ENCODE results near the gene ARHGEF17.

ARHGEF17 gene

DNA sequence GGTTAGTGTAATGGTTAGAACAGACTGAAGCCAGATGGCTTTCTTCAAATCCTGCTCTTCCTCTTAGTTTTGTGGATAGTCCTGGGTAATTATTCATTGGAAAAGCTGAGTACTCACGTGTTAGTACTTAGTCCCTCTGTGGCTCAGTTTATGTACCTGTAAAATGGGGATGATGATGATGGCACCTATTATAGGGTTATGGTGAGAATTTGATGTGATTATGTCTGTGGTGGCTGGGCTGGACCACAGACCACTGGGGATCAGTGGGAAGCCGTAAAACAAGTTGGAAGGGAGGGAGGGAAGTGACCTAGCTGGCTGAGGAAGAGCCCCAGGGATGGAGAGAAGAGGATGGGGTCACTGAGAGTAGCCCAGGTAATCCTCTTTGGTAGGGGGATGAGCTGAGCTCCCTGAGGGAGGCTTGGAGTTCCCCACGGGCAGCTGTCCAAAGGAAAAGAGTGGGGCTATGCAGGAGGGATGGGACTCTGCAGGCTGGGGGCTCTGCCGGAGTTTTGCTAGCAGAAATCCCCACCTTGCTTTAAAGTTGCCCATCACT lies 19.8 kb downstream of the ARHGEF17 start:
- no peak for DNase-seq (ENCODE audit: low read depth, low spot score)

GRCh38 chr11:73330569-73331093 lies 22.6 kb downstream of the ARHGEF17 start:
- DNase-seq (ENCODE audit: low read depth, low spot score) = no peak

GRCh38 chr11:73331138-73331916 lies 23.3 kb downstream of the ARHGEF17 start:
- DNase-seq (ENCODE audit: low read depth, low spot score) = no peak

DNA sequence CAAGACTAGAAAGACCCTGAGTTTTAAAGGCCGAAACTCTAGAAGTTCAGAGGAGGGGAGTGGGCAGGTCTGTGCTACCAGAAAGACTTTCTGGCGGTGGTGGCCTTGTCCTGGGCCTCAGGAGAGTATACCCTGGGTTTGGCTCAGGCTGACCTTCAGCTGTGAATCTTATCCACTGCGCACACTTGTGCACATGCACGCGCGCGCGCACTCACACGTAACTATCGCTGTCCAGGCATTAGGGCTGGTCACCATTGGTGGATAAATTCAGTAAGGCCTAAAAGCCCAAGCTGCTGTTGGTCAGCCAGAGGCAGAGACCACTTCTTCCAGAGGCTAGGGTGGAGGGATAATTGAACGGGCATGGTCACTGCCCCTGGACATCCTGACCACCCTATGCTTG lies 25.1 kb downstream of the ARHGEF17 start:
- no peak for DNase-seq (ENCODE audit: low read depth, low spot score)

- DNase-seq (ENCODE audit: low read depth, low spot score) = no peak
Observed at GRCh38 chr11:73333640-73334383, 25.7 kb downstream of the ARHGEF17 start.

- no peak for DNase-seq (ENCODE audit: low read depth, low spot score)
Observed at GRCh38 chr11:73334384-73335203, 26.5 kb downstream of the ARHGEF17 start.

DNA sequence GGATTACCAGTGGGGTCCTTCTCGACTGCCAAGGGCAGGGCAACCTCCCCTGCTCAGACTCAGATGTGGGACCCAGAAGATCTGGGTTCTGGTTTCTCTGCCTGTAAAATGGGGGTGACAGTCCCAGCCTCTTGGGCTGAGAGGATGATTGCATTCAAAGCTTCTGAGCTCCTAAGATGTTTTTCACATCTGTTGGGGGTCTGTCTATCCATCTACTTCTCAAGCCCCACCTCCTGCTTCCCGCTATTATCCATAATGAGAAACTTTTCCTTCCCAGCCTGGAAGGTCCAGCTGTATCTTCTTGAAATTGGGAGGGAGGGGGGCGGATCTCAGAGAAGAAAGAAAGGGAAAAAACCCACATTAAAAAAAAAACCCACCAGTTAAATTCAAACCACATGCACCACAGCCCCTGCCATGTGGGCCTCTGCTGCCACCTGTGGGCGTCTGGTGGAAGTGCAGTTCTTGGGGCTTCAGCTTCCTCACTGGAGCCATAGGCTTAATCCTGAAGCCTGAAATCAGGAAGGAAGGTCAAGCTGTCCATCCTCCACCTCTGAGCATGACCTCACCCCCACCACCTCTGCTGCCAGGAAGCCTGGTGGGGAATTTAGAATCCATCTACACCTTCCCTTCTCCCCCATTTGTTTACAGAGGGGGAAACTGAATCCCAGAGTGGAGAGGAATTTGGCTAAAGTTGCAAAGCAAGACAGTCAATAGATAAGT lies 27.3 kb downstream of the ARHGEF17 start:
- no peak for DNase-seq (ENCODE audit: low read depth, low spot score)

DNA sequence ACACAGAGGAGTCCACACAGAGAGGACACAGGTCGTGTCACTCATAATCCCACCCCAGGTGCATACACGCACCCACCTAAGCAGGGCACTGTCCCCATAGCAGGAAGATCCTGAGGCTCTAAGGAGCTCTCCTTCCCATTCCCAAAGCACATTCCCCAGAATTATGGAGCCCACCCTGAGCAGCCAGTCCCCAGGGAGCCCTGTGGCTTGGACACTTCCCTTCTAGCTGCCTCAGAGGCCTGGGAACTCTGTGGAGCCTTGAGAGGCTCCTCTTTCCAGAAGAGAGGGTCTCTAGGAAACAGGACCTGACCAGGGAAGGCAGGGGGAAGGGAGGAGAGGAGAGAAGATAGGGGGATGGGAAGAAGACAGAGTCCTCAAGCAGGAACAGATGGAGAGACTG lies 29.8 kb downstream of the ARHGEF17 start:
- DNase-seq (ENCODE audit: low read depth, low spot score) = no peak

DNA sequence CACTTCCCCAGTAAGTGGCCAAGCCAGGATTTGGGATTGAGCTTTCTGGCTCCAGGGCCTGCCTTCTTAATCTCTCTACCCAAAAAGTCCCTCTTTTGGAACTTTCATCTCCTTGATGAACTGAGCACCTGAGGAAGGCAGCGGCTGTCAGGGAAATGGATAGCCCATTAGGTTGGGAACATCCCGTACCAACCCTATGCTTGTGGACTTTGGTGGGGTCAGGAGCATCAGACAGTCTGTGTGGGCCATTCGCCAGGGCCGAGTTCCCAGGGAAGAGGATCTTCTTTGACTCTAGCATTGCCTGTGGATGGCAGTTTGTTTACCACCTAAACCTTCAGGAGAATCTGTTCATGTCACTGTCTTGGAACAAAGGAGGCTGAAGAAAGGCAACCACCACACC lies 30.2 kb downstream of the ARHGEF17 start:
- DNase-seq (ENCODE audit: low read depth, low spot score) = no peak

DNA sequence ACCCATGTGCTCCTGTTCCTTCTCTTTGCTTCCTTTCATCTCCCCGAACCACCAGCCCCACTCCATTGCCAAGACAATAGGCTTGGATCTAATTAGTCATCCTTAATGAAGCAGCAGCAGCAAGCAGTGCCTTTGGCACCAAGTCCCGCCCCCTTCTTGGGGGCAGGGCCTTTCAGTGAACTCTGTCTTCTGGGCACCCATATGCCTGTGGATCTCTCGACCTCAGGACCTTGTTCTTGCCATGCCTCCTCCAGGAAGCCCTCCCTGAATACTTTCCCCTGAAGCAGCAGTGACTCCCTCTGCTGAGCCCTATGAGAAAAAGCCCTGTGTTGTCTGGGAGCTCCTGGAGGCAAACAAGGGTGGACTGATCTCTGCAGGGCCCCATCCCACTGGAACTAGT lies 32.1 kb downstream of the ARHGEF17 start:
- no peak for DNase-seq (ENCODE audit: low read depth, low spot score)

DNA sequence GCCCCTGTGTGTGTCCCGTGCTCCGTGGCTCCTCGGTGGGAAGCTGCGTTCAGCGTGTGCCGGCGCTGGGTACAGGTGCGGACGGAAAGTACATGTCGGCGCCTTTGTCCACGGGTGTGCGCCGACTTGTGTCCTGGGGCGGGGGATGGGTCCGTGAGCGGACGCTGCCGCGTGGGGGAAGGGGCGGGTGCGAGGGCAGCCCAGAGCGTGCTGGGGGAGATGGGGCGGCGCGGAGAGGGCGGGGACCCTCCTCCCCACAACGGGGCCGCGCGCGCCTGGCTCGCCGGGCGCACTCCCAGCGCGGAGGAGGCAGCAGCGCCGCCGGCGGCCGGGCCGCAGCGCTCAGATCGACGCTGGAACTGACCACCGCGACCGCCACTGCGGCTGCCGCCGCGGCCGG lies 34.6 kb downstream of the ARHGEF17 start:
- DNase-seq (ENCODE audit: low read depth, low spot score) = no peak

- no peak for DNase-seq (ENCODE audit: low read depth, low spot score)
Observed at GRCh38 chr11:73343076-73343873, 35.2 kb downstream of the ARHGEF17 start.

DNA sequence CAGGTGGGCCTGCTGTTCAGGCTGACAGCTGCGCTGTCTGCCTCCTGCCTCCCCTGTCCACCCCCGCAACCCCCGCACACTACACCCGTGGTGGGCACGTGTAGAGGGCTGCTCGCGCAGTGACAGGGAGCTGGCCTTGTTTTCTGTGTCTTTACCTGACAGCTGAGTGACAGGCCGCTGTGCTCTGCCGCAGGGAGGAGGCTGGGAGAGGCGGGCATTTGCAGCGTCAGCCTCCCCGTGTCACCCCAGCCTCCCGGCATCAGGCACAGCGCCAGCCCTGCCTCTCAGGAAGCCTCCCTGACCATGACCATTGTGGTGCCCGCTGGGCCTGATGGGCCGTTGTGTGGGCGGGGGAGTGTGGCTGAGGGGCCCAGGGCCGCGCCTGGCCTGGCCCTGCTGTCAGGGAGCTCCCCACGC lies 36.1 kb downstream of the ARHGEF17 start:
- no peak for DNase-seq (ENCODE audit: low read depth, low spot score)

- no peak for DNase-seq (ENCODE audit: low read depth, low spot score)
Observed at GRCh38 chr11:73345481-73346160, 37.5 kb downstream of the ARHGEF17 start.

DNA sequence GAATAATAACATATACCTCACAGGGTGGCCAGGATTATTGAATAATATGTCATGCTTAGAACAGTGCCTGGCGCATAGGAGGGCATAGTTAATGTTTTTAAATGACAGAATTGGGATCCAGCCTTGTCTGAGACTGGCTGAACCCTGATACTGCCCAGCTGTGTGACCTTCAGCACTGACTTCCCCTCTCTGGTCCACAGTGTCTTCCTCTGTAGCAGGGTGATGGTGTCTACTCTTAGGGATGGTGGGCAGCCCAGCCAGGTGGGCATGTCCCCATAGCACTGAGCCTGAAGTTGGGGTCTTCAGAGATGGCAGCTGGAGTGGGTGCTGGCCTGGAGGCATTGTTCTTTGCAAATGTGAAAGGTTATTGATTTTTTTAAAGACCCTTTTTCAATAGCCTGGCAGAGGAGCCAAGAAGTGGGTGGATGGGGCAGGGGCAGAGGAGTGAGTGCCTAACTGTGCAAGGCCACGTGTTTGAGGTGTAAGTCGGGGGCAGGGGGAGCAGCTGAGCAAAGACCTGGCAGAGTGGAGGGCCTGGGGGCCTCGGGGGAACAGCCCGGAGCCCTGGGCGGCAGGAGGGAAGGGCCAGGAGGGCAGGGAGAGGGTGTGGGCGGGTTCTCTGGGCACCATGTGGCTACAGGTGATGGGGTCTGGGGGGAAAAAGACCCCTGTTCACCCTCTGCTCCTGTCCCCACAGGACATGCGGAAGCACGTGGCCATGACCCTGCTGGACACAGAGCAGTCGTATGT lies 38.3 kb downstream of the ARHGEF17 start:
- DNase-seq (ENCODE audit: low read depth, low spot score) = no peak

- DNase-seq (ENCODE audit: low read depth, low spot score) = no peak
Observed at GRCh38 chr11:73347067-73347466, 39.0 kb downstream of the ARHGEF17 start.

GRCh38 chr11:73348838-73349237 lies 40.8 kb downstream of the ARHGEF17 start:
- no peak for DNase-seq (ENCODE audit: low read depth, low spot score)

DNA sequence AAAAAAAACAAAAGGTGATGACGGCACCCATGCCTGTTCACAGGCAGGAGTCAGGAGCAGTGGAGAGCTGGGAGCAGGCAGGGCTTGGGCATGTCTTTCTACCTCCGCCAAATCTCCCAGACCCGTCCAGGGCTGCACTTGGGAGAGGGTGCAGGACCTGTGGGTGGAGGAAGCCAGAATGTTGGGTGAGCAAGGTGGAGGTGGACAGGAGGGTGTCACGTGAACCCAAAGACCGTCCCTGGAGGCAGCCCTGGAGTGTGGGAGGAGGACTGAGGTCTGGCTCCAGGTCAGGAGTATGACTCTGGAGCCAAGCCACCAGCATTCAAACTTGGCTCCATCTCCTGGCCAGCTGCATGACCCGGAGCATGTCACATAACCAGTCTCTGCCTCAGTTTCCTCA lies 41.6 kb downstream of the ARHGEF17 start:
- no peak for DNase-seq (ENCODE audit: low read depth, low spot score)

All from iPS DF 19.7 (cell line).